Renal pelvis (tissue), 4 donors: ENCODE results near the gene CAMTA1. TPM values are rescaled to one million over a fixed set of nuclear protein-coding genes. Genes with fewer than 3 reads are reported as not detected.
"Not testable (repeated sequence)": the region's sequence is repeated elsewhere in the genome, so short reads cannot be mapped to it uniquely, and the experiment has no call there.

Experiments used
- DNase-seq: peaks from one replicate; pipeline ENCODE4 v3.0.0-alpha.2; 2013
- polyA plus RNA-seq, 3 donors: library from polyadenylated mRNA; unstranded; fragments of 120-200 nt; gene quantifications; one replicate each; pipeline ENCODE4 v1.2.1, GENCODE V29; 2013; ENCODE audit not compliant: insufficient read length in 3 of 3

CAMTA1 gene
- polyA plus RNA-seq, 3 donors = 72.3 to 83.1 (median 76.0) TPM

DNA sequence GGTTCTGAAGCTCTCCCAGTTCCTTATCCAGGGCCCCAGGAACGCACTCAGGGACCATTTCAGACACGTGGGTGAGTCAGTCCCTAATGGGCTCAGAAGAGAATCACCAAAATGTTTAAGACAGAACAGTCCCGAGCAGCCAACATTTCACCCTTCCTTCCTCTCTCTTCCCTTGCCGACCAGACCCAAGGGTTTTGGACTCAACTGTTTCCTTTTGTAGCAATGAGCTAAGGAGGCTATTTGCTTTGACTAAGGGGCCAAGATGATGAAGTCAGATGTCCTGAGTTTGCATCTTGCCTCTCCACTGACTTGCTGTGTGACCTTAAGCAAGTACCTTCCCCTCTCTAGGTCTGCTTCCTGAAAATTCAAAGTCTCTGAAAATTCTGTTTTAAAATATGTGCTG lies 513.5 kb downstream of the CAMTA1 start:
- no peak for DNase-seq

DNA sequence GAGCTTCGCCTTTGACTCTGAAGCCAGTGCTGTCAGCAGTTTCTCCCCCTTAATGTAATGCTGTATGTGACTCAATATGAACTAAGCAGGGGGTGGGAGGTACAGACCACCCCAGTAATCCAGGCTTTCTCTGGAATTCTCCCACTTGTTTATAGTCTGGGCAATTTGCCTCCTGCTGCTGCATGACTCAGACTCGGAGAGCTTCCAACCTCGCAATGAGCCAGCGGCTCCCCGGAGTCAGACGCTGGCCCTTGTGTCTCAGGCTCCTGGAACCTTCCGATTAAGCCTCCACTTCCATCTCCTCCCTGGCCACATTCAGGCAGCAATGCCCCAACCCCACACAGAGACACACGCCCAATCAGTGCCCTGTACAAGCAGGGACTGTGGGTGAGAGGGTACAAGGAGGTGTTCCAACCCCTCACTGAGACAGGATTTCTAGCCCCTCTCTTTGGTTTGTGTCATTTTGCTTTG lies 514.1 kb downstream of the CAMTA1 start:
- no peak for DNase-seq

DNA sequence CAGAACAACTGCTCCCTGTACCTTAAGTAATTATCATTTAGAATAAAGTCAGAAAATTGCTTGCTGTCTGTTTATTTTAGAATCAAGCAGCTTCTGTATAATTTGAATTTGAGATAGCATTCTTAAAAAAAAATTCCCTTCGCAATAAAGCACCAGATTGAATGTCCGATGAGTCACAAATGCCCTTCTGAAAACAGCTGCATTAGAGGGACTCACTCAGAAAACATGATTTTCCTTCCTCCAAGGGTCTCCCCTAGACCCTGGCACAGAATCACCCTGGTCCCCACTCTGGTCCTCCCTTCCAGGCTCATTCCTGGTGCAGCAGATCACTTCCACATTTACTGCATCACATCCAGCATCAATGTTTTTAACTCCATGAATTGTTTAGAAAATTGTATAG lies 514.7 kb downstream of the CAMTA1 start:
- DNase-seq = no peak

DNA sequence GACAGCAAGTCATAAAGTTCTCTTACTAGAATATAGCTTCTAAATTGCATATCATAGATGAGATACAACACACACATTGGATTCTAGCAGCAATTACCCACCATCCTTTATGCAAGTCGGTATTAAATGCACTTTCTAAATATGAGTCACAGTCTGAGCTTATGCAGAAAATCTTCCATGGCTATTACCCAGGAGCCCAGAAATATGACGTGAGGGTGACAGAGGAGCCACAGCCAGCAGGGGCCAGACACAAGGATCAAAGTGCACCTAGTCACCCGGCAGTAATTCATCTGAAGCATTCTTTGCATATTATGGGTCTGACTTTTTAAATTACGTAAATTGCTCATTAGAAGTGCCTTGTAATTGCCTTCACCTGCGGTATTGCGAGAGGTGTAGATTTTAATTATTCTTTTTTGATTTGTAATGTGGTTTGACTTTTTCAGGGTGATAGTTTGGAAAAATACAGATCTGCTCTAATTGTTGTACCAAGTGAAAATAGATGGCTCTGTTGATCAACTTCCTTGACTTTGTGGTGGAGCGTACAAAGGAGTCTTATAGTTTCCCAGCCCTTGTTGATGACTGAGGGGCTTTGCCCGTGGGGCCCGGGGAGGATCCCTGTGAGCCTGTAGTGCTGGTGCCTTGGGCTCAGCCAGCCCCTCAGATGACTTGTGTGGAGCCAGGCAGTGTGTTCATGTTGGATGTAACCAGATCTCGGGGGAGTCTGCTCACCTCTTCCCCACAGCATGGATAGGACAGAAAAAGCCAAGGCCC lies 515.8 kb downstream of the CAMTA1 start:
- no peak for DNase-seq

DNA sequence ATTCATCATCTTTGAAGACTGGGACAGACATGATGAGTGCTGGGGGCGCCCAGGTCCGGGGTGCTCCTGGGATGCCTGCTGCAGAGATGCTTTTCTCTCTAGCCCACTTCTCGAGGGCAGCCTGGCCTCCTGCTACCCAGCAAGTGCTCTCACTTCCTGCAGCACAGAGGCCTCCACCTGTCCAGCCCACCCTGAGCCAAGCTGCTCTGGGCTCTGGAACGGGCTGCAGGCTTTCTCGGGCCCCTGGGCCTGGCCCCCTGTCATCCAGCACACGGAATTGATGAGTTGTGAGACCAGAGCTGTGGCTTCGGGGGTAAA lies 516.4 kb downstream of the CAMTA1 start:
- no peak for DNase-seq

DNA sequence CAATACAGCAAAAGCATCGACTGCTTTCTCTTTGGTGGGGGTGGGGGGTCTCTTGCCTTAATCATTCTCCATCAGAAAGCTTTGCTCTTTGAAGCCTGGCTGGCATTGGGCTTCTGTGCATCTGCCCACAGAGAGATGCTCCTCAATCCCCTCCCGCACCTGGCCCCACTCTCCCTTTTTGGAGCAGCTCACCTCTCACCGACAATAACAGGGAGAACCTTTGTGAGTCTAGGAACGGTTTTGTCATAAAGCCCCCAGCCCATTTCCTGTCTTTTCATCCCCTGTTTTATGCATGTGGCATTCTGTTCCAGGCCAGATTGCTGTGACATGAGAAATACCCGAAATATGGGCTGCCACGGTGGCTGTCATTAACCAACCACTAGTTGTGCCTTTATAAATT lies 516.9 kb downstream of the CAMTA1 start:
- DNase-seq = no peak

DNA sequence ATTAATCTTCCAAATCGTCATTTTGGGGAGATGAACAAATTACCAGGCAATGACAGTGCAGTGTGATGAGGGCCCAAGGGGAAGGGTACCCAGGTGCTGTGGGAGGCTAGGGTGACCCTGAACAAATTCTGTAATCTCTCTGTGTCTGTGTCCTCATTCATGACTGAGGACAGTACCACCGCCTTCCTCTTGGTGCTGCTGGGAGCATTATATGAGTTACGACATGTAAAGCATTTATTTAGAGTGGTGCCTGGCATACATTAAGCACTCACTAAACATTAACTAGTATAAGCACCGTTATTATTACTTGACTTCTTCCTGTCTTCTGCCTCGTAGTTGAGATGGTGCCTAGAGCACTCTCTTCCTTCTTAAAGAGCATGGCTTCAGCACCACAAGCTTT lies 517.6 kb downstream of the CAMTA1 start:
- no peak for DNase-seq

DNA sequence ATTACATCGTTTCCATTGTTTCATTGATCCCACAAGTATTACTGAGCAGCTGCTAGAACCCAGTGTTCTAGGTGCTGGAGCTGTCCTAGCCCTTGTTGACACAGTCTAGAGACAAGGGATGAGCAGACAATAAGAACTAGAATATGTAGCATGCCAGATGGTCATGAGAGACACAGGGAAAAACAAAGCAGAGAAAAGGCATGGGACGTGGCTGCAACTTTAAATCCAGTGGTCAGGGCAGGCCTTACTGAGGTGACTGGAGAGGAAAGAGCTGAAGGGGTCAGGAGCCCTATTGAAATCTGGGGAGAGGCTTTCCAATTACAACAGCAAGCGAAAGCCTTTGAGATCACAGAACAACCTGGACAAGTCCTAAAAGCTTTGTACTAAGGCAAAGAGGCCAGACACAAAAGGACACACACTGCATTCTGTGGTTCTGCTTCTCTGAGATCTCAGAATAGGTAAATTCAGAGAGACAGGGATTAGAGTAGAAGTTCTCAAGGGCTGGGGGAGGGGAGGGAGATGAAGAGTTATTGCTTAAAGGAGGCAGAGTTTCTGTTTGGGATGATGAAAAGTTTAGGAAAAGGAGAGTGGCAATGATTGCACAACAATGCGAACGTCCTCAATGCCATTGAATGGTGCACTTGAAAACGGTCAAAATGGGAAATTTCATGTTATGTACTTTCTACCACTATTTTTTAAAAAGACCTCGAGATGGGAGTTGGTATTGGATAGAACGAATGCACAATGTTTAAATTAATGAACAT lies 518.5 kb downstream of the CAMTA1 start:
- DNase-seq = no peak

DNA sequence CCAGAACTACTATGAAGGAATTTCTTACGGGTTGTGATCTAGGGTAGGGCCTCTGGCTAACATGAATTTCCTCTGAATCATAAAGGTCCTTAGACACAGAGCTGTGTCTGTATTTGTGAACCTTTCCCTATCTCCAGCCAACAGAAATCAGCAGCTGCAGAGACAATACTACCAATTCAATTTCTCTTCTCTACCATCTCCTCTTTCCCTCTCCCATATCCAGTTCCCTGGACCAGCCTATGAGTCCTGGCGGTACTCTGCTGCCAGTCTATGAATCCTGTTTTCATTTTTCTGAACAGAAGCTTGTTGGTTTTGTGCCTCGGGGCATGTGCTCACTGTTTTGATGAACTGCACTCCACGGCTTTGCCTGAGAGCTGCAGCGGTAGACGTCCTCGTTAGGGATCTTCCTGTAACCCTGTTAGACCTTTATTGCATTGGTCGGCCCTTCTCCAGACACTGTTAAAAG lies 527.9 kb downstream of the CAMTA1 start:
- no peak for DNase-seq

DNA sequence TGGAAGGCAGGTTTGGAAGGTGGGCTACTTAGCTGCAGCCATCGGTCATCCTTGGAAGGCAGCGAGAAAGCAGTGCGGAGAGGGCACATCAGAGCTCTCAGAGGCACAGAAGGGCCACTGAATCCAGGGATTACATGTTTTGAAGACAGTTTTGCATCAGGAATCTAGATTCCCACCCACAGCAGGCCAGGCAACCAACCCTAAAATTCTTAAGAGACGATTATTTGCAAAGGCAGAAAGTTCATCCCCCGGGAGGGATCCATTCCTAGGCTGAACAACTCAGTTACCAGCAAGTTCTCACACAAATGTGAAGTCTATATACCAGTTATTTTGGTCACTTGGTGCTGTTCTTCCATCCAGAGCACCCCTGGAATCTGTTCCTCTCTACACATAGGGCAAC lies 528.6 kb downstream of the CAMTA1 start:
- DNase-seq = no peak

DNA sequence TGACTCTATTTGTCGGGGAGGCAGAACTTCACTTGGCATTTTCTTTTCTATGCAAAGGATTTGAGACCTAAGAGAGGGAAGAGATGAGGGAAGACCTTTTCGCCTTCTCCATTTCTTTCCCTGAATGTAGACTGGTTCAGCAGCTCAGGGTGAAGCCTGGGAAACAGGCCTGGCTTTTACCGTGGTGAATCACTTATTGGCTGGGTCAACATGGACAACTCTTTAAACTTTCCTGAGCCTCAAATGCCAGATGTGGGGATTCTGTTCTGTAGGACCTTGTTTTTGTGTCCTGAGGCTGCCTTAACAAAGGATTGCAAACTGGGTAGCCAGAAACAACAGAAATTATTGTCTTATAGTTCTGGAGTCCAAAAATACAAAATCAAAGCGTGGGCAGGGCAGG lies 530.1 kb downstream of the CAMTA1 start:
- DNase-seq = no peak

DNA sequence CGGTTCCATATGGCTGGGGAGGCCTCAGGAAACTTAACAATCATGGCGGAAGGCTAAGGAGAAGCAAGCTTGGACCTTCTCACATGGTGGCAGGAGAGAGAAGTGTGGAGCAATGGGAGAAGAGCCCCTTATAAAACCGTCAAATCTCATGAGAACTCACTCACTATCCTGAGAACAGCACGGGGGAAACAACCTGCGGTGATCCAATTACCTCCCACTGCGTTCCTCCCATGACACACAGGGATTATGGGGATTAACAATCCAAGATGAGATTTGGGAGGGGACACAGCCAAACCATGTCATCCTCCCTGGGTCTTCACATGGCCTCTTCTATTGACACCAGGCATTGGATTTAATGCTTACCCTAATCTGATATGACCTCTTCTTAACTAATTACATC lies 530.7 kb downstream of the CAMTA1 start:
- DNase-seq = no peak

DNA sequence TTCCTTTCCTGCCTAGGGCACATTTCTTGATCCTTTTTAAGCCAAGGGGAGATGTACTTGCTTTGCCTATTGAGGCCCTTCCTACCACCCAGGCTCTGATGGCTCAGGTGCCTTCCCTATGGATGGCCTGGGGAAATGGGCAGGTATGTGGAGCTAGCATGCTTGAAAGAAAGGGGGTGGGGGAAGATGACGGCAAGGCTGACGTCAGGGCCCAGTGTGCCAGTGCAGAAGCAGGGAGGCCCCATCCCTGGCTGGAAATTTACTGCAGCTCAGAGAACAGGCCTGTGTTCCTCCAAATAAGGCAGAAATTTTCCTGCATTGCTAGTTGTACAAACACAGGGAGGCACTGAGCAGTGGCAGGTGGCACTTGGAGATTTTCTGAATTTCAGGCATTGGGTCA lies 532.6 kb downstream of the CAMTA1 start:
- DNase-seq = no peak

DNA sequence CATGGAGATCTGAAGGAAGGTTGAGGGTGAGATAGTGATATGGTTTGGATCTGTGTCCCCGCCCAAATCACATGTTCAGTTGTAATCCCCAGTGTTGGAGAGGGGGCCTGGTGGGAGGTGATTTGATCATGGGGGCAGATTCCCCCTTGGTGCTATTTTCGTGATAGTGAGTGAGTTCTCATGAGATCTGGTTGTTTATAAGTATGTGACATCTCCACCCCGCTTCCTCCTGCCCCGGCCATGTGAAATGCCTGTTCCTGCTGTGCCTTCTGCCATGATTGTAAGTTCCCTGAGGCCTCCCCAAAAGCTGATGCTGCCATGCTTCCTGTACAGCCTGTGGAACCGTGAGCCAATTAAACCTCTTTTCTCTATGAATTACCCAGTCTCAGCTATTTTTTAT lies 533.9 kb downstream of the CAMTA1 start:
- no peak for DNase-seq

DNA sequence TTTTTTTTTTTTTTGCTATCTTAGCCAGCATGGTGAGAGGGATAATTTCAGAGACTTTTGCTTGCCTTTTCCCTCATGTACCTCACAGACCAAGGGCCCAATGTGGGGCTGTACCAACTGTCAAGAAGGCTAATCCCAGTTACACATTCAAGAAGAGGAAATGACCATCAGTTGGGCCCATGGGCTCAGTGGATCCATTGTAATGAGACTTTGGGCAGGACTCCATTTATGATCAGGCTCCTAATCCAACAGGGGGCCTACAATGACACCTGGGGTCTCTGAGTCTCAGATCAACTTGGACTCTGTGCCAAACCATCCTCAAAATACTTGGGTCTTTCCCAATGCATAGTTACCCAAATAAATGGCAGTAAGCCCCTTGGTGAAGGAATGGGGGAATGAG lies 535.4 kb downstream of the CAMTA1 start:
- DNase-seq = no peak

DNA sequence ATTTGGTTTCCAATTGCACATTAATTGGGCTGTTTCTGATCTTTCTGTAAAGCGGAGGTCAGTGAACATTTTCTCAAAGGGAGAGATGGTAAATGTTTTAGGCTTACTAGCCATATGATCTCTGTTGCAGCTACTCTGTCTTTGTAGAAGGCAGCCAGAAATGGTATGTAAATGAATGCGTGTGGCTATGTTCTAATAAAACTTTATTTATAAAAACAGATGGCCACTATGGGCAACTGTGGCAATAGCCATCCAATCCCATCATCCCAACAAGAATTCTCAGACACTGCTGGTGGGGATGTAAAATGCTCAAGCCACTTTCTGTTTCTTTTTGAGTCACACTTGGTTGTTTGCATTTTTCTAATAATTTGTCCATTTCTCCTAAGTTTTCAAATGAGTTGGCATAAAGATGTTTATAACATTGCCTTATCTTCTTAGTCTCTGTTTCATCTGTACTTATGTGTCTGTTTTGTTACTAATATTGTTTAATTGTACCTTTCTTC lies 537.1 kb downstream of the CAMTA1 start:
- DNase-seq = no peak

DNA sequence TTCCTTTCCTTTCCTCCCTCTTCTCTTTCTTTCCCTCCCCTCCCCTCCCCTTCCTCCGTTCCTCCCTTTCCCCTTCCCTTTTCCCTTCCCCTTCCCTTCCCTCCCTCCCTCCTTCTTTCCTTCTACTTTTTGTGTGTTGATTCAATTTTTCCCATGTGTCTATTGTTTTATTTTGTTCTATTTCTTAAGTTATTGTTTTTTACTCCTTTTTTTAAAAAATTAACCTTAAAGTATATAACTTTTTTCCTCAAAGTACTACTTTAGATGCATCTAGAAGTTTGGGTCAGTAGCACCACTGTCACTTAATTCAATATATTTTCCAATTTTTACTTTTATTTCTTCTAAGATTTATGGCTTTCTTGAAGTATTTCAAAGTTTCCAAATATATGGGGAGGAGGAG lies 537.7 kb downstream of the CAMTA1 start:
- no peak for DNase-seq

DNA sequence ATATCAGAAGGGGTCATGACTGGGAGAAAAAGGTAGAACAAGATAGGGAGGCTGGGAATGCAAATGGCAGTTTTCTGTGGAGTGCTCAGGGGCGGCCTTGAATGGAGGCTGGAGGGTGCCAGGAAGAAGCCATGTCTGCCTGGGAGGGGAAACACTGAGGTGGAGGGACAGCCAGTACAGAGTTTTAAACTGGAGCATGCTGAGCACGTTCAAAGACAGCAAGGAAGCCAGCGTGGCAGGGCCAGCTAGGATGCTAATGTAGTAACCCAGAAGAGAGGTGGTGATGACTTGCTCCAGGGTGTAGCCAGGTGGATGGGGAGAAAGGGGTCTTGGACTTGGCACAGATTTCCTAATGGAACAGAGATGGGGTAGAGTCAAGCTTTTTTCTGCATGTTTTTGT lies 540.0 kb downstream of the CAMTA1 start:
- DNase-seq = no peak

DNA sequence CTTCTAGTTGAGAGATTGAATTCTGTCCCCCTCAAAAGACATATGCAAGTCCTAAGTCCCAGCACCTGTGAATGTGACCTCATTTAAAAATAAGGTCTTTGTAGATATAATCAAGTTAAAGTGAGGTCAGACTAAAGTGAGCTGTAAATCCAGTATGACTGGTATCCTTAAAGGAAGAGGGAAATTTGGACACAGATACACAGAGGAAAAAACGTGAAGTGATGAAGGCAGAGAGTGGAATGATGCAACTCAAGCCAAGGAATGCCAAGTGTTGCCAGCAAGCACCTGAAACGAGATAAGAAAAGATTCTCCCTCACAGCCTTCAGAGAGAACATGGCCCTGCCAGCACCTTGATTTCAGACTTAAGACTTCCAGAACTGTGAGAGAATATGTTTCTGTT lies 541.1 kb downstream of the CAMTA1 start:
- no peak for DNase-seq

DNA sequence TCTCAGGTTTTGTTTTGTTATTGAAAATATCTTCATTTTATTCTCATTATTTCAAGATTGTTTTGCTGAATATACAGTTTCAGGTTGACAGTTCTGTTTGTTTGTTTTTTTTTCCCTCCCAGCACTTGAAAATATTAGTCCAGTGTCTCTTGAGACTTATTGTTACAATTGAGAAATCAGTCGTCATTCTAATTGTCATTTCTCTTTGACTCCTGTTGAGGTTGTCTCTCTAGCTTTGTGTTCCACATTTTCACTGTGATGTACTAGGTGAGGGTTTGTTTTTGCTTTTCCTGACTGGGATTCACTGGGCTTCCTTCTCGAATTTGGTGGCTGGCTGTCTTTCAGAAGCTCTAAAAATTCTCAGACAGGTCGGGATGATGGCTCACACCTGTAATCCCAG lies 542.6 kb downstream of the CAMTA1 start:
- no peak for DNase-seq

DNA sequence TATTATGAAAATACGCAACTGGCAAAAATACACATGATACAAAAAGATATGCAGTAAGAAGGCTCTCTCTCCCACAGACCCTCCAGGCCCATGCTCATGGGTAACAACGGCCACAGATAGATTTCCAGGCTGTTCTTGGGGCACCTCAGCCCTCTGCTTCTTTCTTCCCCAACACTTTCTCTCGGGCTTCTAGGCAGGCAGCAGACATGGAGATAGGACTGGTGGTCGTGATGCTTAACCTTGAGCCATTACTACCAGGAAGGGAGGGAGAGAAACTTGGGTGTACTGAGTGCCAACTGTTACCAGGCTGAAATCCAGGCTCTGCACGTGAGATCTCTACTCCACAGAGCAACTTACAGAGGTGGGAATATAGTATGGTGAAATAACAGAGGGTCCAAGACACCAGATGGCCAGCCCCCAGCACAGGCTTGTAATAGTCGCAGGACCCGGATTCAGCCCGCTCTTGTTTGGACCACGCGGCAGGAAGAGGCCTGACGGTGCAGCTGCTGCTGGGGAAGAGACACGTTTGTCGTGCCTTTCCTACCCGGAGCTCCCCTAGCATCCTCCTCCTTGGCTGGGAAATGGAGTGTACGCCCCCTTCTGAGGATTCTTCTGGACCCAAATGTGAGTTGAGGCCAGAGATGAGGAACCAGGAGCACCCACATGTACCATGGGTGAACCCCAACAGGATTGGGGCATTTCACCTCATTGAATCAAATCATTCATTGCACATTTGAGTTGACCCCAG lies 544.8 kb downstream of the CAMTA1 start:
- DNase-seq = no peak

DNA sequence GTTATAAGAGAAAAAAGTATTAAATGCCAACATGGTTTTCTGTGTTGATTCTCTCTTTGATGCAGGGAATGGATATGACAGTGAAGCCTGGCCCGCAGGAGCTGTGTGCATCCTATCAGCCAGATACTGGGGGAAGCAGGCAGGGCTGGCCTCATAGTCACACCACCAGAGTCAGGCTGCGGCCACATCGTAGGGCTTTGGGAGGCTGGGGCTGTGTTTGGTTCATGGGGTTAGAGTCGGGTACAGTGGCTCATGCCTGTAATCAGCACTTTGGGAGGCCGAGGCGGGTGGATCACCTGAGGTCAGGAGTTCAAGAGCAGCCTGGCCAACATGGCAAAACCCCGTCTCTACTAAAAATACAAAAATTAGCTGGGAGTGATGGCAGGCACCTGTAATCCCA lies 545.5 kb downstream of the CAMTA1 start:
- not testable (repeated sequence) for DNase-seq
